ENCODE results near the gene RPGR. TPM values are rescaled to one million over a fixed set of nuclear protein-coding genes. Genes with fewer than 3 reads are reported as not detected.

Gene RPGR
- total RNA-seq, 1 experiment from 2014 or later, result 8.5 TPM

- no peaks in the 10 kb centered on the region for H3K4me1 Mint-ChIP-seq (ENCODE audit: low read depth, unreplicated experiment)
- ChIA-PET POLR2A (no interaction called here), CTCF (no interaction called here)
- Histone ChIP-seq H3K9me3 (no peaks in the 10 kb centered on the region), H3K27me3 (replicated peaks; ENCODE audit: control insufficient read depth, insufficient read depth, low read length) (no peaks in the 10 kb centered on the region), H3K36me3 (ENCODE audit: control insufficient read depth, insufficient read depth, low read length) (no peaks in the 10 kb centered on the region), H3K4me3 (ENCODE audit: low read depth, low read length) (no peak overlapping the region), H3K4me1 (no peaks in the 10 kb centered on the region)
- TF ChIP-seq CTCF (IDR thresholded peaks at IDR 0.05; ENCODE audit: insufficient read depth in 1 of 2, low read depth in 1 of 2, low read length in 1 of 2, severe bottlenecking in 1 of 2, unreplicated experiment in 1 of 2), result no peak
- intact Hi-C loops (cut with micrococcal nuclease; ENCODE audit: unreplicated experiment), result no loop called here
- no peak overlapping the region for H3K27ac Mint-ChIP-seq (ENCODE audit: unreplicated experiment)
- no peaks in the 10 kb centered on the region for H3K27me3 Mint-ChIP-seq (ENCODE audit: insufficient read depth, unreplicated experiment)
- no peak overlapping the region for H3K4me3 Mint-ChIP-seq (ENCODE audit: unreplicated experiment)
- BruUV-seq (replicated peaks), result no TSS peak
- no peak for DNase-seq
- no peaks in the 10 kb centered on the region for H3K36me3 Mint-ChIP-seq (ENCODE audit: insufficient read depth, unreplicated experiment)
- H3K9me3 Mint-ChIP-seq (ENCODE audit: unreplicated experiment), result no peaks in the 10 kb centered on the region
These were observed 80.3 kb downstream of the RPGR start for GRCh38 chrX:38247051-38247450.

GRCh38 chrX:38240541-38240940 is 86.8 kb downstream of the RPGR start:
- H3K4me3 ChIP-seq (ENCODE audit: low read depth, low read length), result no peak overlapping the region
- BruUV-seq (replicated peaks), result no TSS peak

GRCh38 chrX:38236901-38237615 is 90.3 kb downstream of the RPGR start:
- intact Hi-C loops (cut with micrococcal nuclease; ENCODE audit: unreplicated experiment), result no loop called here

More at GRCh38 chrX:38240541-38240940, 86.8 kb downstream of the RPGR start:
- no peaks in the 10 kb centered on the region for H3K4me1 ChIP-seq
- no peaks in the 10 kb centered on the region for H3K9me3 Mint-ChIP-seq (ENCODE audit: unreplicated experiment)
- no peaks in the 10 kb centered on the region for H3K36me3 ChIP-seq (ENCODE audit: control insufficient read depth, insufficient read depth, low read length)
- H3K4me3 Mint-ChIP-seq (ENCODE audit: unreplicated experiment), result no peak overlapping the region
- peaks cover 14% of the 10 kb centered on the region for H3K27me3 Mint-ChIP-seq (ENCODE audit: insufficient read depth, unreplicated experiment)
- DNase-seq, result no peak
- intact Hi-C loops (cut with micrococcal nuclease; ENCODE audit: unreplicated experiment), result no loop called here
- TF ChIP-seq CTCF (IDR thresholded peaks at IDR 0.05; ENCODE audit: insufficient read depth in 1 of 2, low read depth in 1 of 2, low read length in 1 of 2, severe bottlenecking in 1 of 2, unreplicated experiment in 1 of 2), result no peak
- no peaks in the 10 kb centered on the region for H3K36me3 Mint-ChIP-seq (ENCODE audit: insufficient read depth, unreplicated experiment)
- H3K27me3 ChIP-seq (replicated peaks; ENCODE audit: control insufficient read depth, insufficient read depth, low read length), result no peaks in the 10 kb centered on the region
- H3K9me3 ChIP-seq, result no peaks in the 10 kb centered on the region
- CTCF ChIA-PET, result no interaction called here
- POLR2A ChIA-PET, result no interaction called here
- no peaks in the 10 kb centered on the region for H3K4me1 Mint-ChIP-seq (ENCODE audit: low read depth, unreplicated experiment)
- no peak overlapping the region for H3K27ac Mint-ChIP-seq (ENCODE audit: unreplicated experiment)

More at GRCh38 chrX:38236901-38237615, 90.3 kb downstream of the RPGR start:
- POLR2A ChIA-PET, result no interaction called here
- Histone ChIP-seq H3K9me3 (no peaks in the 10 kb centered on the region), H3K27me3 (replicated peaks; ENCODE audit: control insufficient read depth, insufficient read depth, low read length) (no peaks in the 10 kb centered on the region), H3K4me3 (ENCODE audit: low read depth, low read length) (no peak overlapping the region), H3K4me1 (no peaks in the 10 kb centered on the region), H3K36me3 (ENCODE audit: control insufficient read depth, insufficient read depth, low read length) (no peaks in the 10 kb centered on the region)
- no peaks in the 10 kb centered on the region for H3K36me3 Mint-ChIP-seq (ENCODE audit: insufficient read depth, unreplicated experiment)
- CTCF ChIA-PET, result no interaction called here
- H3K27me3 Mint-ChIP-seq (ENCODE audit: insufficient read depth, unreplicated experiment), result peaks cover 16% of the 10 kb centered on the region
- no peak overlapping the region for H3K4me3 Mint-ChIP-seq (ENCODE audit: unreplicated experiment)
- H3K9me3 Mint-ChIP-seq (ENCODE audit: unreplicated experiment), result no peaks in the 10 kb centered on the region
- DNase-seq, result no peak
- TF ChIP-seq CTCF (IDR thresholded peaks at IDR 0.05; ENCODE audit: insufficient read depth in 1 of 2, low read depth in 1 of 2, low read length in 1 of 2, severe bottlenecking in 1 of 2, unreplicated experiment in 1 of 2), result no peak
- H3K4me1 Mint-ChIP-seq (ENCODE audit: low read depth, unreplicated experiment), result peaks cover 8% of the 10 kb centered on the region
- H3K27ac Mint-ChIP-seq (ENCODE audit: unreplicated experiment), result no peak overlapping the region
- BruUV-seq (replicated peaks), result no TSS peak

Data from Caco-2 (cell line).